Liver (tissue), 9 donors: Measurements from ENCODE around the gene ZPLD1. TPM values are rescaled to one million over a fixed set of nuclear protein-coding genes. Genes with fewer than 3 reads are reported as not detected.

Experiments
- DNase-seq: peaks from one replicate; pipeline ENCODE4 v3.0.0-alpha.2; 2017; ENCODE audit warnings: low spot score
- H3K27ac ChIP-seq, 2 donors: one replicate each; pipeline ENCODE4 v1.7.0; 2013; ENCODE audit warnings: inconsistent platforms in 2 of 2, low read length in 2 of 2, control low read depth in 1 of 2, low read depth in 1 of 2, mild to moderate bottlenecking in 1 of 2
- H3K27me3 ChIP-seq, 4 donors: one replicate each; pipeline versions ENCODE4 v1.6.1 to v1.7.0; 2013; ENCODE audit warnings: low read length in 3 of 4, inconsistent platforms in 1 of 4, mild to moderate bottlenecking in 1 of 4, moderate library complexity in 1 of 4; ENCODE audit not compliant: control insufficient read depth in 4 of 4, insufficient read depth in 4 of 4
- H3K36me3 ChIP-seq, 4 donors: one replicate each; pipeline versions ENCODE4 v1.6.1 to v1.7.0; 2013; ENCODE audit warnings: low read length in 3 of 4, mild to moderate bottlenecking in 3 of 4, low read depth in 1 of 4, moderate library complexity in 1 of 4; ENCODE audit not compliant: control insufficient read depth in 4 of 4, insufficient read depth in 3 of 4
- H3K4me1 ChIP-seq, 4 donors: one replicate each; pipeline versions ENCODE4 v1.6.1 to v1.7.0; 2013; ENCODE audit warnings: low read length in 3 of 4, mild to moderate bottlenecking in 3 of 4, moderate library complexity in 1 of 4; ENCODE audit not compliant: control insufficient read depth in 4 of 4, insufficient read depth in 4 of 4
- H3K4me3 ChIP-seq, 3 donors: one replicate each; pipeline versions ENCODE4 v1.6.1 to v1.7.0; 2013; ENCODE audit warnings: low read length in 3 of 3, control low read depth in 1 of 3, low read depth in 1 of 3, mild to moderate bottlenecking in 1 of 3
- H3K9ac ChIP-seq, 2 donors: one replicate each; pipeline ENCODE4 v1.7.0; 2013; ENCODE audit warnings: low read length in 2 of 2, mild to moderate bottlenecking in 2 of 2, moderate library complexity in 2 of 2, control low read depth in 1 of 2, low read depth in 1 of 2
- H3K9me3 ChIP-seq, 4 donors: one replicate each; pipeline versions ENCODE4 v1.6.1 to v1.7.0; 2013; ENCODE audit warnings: low read length in 3 of 4; ENCODE audit not compliant: control insufficient read depth in 4 of 4
- EGR1 ChIP-seq, 2 donors: IDR thresholded peaks; 2 replicates each; pipeline ENCODE4 v1.6.1; 2016 to 2018; ENCODE audit warnings: antibody characterized with exemption in 2 of 2, low read depth in 2 of 2
- FOXA1 ChIP-seq: IDR thresholded peaks from 2 replicates; pipeline ENCODE4 v1.6.1; 2016; ENCODE audit warnings: antibody characterized with exemption
- FOXA2 ChIP-seq: IDR thresholded peaks from 2 replicates; pipeline ENCODE4 v1.6.1; 2016; ENCODE audit warnings: antibody characterized with exemption
- GABPA ChIP-seq, 2 donors: IDR thresholded peaks in 1 of 2; conservative IDR thresholded peaks in 1 of 2; 2 replicates each; pipeline ENCODE4 v1.6.1; 2016; ENCODE audit warnings: antibody characterized with exemption in 2 of 2, mild to moderate bottlenecking in 1 of 2, moderate library complexity in 1 of 2
- HNF4A ChIP-seq, 2 donors: conservative IDR thresholded peaks; 2 replicates each; pipeline ENCODE4 v1.6.1; 2016; ENCODE audit warnings: antibody characterized with exemption in 2 of 2, mild to moderate bottlenecking in 2 of 2
- HNF4G ChIP-seq: IDR thresholded peaks from 2 replicates; pipeline ENCODE4 v1.6.1; 2016; ENCODE audit warnings: antibody characterized with exemption
- JUND ChIP-seq, 2 donors: IDR thresholded peaks; 2 replicates each; pipeline ENCODE4 v1.6.1; 2016; ENCODE audit warnings: antibody characterized with exemption in 2 of 2
- NR2F2 ChIP-seq: IDR thresholded peaks from 2 replicates; pipeline ENCODE4 v1.6.1; 2016; ENCODE audit warnings: antibody characterized with exemption
- RAD21 ChIP-seq, 2 donors: IDR thresholded peaks; 2 replicates each; pipeline ENCODE4 v1.6.1; 2016; ENCODE audit warnings: antibody characterized with exemption in 2 of 2, mild to moderate bottlenecking in 2 of 2
- REST ChIP-seq: IDR thresholded peaks from 2 replicates; pipeline ENCODE4 v1.6.1; 2016; ENCODE audit warnings: antibody characterized with exemption, mild to moderate bottlenecking
- RXRA ChIP-seq, 2 donors: IDR thresholded peaks; 2 replicates each; pipeline ENCODE4 v1.6.1; 2017 to 2018; ENCODE audit warnings: antibody characterized with exemption in 2 of 2, mild to moderate bottlenecking in 1 of 2
- SP1 ChIP-seq: IDR thresholded peaks from 2 replicates; pipeline ENCODE4 v1.6.1; 2018; ENCODE audit warnings: antibody characterized with exemption, mild to moderate bottlenecking
- TAF1 ChIP-seq: conservative IDR thresholded peaks from 2 replicates; pipeline ENCODE4 v1.6.1; 2016; ENCODE audit warnings: antibody characterized with exemption, mild to moderate bottlenecking
- YY1 ChIP-seq: IDR thresholded peaks from 2 replicates; pipeline ENCODE4 v1.6.1; 2016; ENCODE audit warnings: antibody characterized with exemption, mild to moderate bottlenecking
- ZBTB33 ChIP-seq: IDR thresholded peaks from 2 replicates; pipeline ENCODE4 v1.6.1; 2016; ENCODE audit warnings: antibody characterized with exemption
- WGBS: extraction: QIAGEN DNeasy Blood & Tissue Kit; methylation state at CpG from one replicate; pipeline ENCODE4 v1.1.7; 2013; 5-methylcytosine and 5-hydroxymethylcytosine counted together
- polyA plus RNA-seq, 2 donors: library from polyadenylated mRNA; stranded (reverse) in 1 of 2; unstranded in 1 of 2; fragments of 200-250 nt in 1 of 2; fragments of >200 nt in 1 of 2; fragmentation: Nextera tagmentation in 1 of 2; extraction: Ambion mirVana in 1 of 2; gene quantifications; one replicate each; pipeline versions ENCODE4 v1.2.1 to v1.2.3, GENCODE V29; 2013 to 2015
- total RNA-seq, 2 donors: library from RNA; depleted of rRNA; stranded (reverse); fragments of >200 nt; gene quantifications; one replicate each; pipeline ENCODE4 v1.2.3, GENCODE V29; 2014
- TF ChIP-seq, protein P1 (sequence below): IDR thresholded peaks from 2 replicates; pipeline ENCODE4 v1.6.1; 2016; ENCODE audit warnings: antibody characterized with exemption
- TF ChIP-seq, protein P2 (sequence below): IDR thresholded peaks from 2 replicates; pipeline ENCODE4 v1.6.1; 2016; ENCODE audit warnings: antibody characterized with exemption
- donor health status: healthy.
- donor health status: healthy.
- donor health status: healthy.
- donor health status: healthy.
- donor health status: healthy.

Gene ZPLD1
- total and polyA plus RNA-seq, 4 donors, result 0.03 to 0.23 (median 0.07) TPM

DNA sequence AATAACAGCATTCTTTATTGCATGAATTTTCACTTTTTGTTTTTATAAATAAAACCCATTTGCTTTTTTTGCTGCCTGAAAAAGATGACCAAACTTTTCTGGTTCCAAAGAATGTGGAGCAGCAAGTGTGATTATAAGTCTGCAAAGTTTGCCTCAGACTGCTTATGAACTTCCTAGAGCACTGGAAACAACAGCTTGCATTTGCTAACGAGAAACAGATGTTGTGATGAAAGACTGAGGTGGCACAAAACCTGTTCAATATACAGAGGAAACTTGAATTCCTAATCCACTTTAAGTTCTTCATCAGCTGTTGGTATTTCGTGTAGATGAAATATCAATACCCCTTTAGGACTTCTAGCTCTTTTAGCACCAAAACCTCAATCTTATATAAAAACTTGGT, 9.3 kb downstream of the ZPLD1 start:
- no peak overlapping the region for H3K4me3 ChIP-seq
- 62% methylated on average over 2 of the region's 2 CpGs for WGBS
- no peak for DNase-seq
- H3K9ac ChIP-seq, result no peak overlapping the region
- no peaks in the 10 kb centered on the region for H3K27me3 ChIP-seq
- no peaks in the 10 kb centered on the region for H3K36me3 ChIP-seq
- H3K27ac ChIP-seq, result no peak overlapping the region
- H3K9me3 ChIP-seq, result no peaks in the 10 kb centered on the region
- TF ChIP-seq NR2F2, result no peak
- no peak for TF ChIP-seq REST
- TF ChIP-seq ZBTB33, result no peak
- TF ChIP-seq GABPA (IDR thresholded peaks at IDR 0.05 in 1 of 2, conservative IDR thresholded peaks at IDR 0.05 in 1 of 2), result no peak
- no peak for TF ChIP-seq SP1
- TF ChIP-seq EGR1 (IDR thresholded peaks at IDR 0.05; ENCODE audit: low read depth in 2 of 2), result no peak
- TF ChIP-seq FOXA1, result no peak
- no peak for TF ChIP-seq TAF1
- TF ChIP-seq HNF4G, result no peak
- no peak for TF ChIP-seq RAD21 (IDR thresholded peaks at IDR 0.05)
- no peak for TF ChIP-seq RXRA (IDR thresholded peaks at IDR 0.05)
- no peak for TF ChIP-seq YY1
- no peak for TF ChIP-seq JUND (IDR thresholded peaks at IDR 0.05)
- TF ChIP-seq FOXA2, result no peak
- TF ChIP-seq, protein P1, sequence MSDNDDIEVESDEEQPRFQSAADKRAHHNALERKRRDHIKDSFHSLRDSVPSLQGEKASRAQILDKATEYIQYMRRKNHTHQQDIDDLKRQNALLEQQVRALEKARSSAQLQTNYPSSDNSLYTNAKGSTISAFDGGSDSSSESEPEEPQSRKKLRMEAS, result no peak
- TF ChIP-seq, protein P2, sequence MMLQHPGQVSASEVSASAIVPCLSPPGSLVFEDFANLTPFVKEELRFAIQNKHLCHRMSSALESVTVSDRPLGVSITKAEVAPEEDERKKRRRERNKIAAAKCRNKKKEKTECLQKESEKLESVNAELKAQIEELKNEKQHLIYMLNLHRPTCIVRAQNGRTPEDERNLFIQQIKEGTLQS, result no peak
- TF ChIP-seq HNF4A (conservative IDR thresholded peaks at IDR 0.05), result no peak
- H3K4me1 ChIP-seq, result no peaks in the 10 kb centered on the region

GRCh38 chr3:102447272-102447671, 12.5 kb downstream of the ZPLD1 start:
- DNase-seq, result no peak
- no peaks in the 10 kb centered on the region for H3K36me3 ChIP-seq
- H3K4me1 ChIP-seq, result no peaks in the 10 kb centered on the region
- no peaks in the 10 kb centered on the region for H3K9me3 ChIP-seq
- H3K4me3 ChIP-seq, result no peak overlapping the region
- no peak overlapping the region for H3K27ac ChIP-seq
- no peaks in the 10 kb centered on the region for H3K27me3 ChIP-seq
- no peak overlapping the region for H3K9ac ChIP-seq
- TF ChIP-seq NR2F2, result no peak
- TF ChIP-seq GABPA (IDR thresholded peaks at IDR 0.05 in 1 of 2, conservative IDR thresholded peaks at IDR 0.05 in 1 of 2), result no peak
- WGBS, result 69% methylated on average over 3 of the region's 3 CpGs
